GM12801 (cell line): ENCODE measurements around the gene MYF6.

ENCODE experiments used
- TF ChIP-seq, protein P1 (sequence below): IDR thresholded peaks from one replicate; pipeline ENCODE4 v1.5.1; 2011; ENCODE audit warnings: control low read depth; ENCODE audit not compliant: insufficient read length; ENCODE audit errors: extremely low read depth

Gene MYF6

DNA sequence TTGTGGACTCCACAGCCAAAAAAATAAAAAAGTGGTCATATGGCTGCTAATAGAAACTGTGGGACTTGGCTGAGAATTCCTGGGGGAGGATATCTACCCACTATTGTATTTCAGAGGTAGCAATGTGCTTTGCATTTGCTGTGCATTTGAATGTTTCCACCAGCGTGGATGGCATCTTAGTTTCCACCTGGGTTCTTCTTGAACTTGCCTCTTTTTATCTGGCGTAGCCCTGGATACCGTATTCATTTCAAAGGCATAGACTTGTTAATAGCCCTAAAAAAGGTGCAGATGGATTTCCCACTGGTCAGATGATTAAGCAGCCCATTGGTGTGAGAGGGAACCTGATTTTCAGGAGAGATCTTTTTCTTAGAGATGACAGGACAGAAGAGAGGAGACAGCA lies 7.4 kb downstream of the MYF6 start:
- TF ChIP-seq, protein P1, sequence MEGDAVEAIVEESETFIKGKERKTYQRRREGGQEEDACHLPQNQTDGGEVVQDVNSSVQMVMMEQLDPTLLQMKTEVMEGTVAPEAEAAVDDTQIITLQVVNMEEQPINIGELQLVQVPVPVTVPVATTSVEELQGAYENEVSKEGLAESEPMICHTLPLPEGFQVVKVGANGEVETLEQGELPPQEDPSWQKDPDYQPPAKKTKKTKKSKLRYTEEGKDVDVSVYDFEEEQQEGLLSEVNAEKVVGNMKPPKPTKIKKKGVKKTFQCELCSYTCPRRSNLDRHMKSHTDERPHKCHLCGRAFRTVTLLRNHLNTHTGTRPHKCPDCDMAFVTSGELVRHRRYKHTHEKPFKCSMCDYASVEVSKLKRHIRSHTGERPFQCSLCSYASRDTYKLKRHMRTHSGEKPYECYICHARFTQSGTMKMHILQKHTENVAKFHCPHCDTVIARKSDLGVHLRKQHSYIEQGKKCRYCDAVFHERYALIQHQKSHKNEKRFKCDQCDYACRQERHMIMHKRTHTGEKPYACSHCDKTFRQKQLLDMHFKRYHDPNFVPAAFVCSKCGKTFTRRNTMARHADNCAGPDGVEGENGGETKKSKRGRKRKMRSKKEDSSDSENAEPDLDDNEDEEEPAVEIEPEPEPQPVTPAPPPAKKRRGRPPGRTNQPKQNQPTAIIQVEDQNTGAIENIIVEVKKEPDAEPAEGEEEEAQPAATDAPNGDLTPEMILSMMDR: no peak

DNA sequence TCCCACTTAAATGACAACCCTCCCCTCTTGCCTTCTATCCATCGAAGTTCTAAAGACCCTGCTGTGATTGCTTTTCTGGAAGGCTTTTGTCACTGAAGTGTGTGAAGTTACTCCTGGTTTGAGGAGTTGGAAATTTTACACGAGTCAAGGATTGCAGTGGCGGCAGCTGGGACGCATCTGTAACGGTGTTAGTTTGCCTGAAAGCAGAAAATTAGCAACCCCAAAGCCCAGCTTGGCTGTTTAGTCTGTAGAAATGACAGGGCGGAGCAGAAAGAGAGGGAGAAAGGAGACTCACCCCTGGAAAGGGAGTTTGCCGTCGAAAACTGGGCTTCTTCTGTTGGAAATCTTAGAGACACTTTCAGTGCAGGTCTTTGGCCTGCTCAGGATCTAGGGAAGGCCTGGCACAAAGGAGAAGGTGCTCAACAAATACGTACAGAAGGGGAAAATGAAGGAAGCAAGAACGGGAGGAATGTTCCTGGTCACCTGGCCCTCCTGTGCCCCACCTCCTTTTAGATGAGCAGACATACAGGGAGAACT lies 8.3 kb downstream of the MYF6 start:
- TF ChIP-seq, protein P1: no peak

DNA sequence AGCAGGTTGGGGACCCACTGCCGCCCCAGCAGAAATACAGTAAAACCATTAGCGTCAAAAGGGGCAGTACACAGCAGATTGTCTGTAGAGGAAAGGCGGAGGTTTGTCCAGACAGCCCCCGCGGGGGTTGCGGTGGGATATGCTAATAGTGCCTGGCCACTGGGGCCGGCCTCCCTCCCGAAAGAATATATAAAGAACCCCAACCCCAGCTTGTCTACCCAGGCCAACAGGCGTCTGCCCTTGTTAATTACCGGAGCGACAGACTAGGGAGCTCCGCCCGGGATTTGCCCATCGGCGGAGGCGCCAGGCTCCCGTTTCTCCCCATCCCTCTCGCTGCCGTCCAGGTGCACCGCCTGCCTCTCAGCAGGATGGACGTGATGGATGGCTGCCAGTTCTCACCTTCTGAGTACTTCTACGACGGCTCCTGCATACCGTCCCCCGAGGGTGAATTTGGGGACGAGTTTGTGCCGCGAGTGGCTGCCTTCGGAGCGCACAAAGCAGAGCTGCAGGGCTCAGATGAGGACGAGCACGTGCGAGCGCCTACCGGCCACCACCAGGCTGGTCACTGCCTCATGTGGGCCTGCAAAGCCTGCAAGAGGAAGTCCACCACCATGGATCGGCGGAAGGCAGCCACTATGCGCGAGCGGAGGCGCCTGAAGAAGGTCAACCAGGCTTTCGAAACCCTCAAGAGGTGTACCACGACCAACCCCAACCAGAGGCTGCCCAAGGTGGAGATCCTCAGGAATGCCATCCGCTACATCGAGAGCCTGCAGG lies 9.4 kb downstream of the MYF6 start, which contains the start of gene MYF5:
TSS of gene MYF5 (plus strand) at position 217 of the 774 bp plus-strand sequence. CDS start at position 369, 152 bp downstream.
- TF ChIP-seq, protein P1: no peak

DNA sequence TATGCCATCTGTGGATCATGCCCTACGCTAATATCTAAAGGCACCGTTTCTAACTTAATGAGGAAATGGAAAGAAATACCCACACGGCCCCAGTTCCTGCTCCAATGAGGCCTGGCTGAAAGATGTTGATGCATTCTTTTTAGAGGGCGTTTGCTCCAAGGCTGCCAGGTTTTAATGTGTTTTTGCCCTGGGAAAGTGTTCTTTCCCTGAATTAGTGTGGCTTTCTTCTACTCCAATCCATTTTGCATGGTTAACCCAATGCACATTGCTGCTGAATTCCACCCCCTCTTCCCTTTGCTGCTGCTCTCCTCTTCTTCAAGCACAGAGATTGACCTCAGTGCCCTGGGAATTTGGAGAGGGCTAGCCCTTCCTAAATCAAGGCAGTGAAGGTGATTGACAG lies 10.4 kb downstream of the MYF6 start:
- TF ChIP-seq, protein P1: no peak

DNA sequence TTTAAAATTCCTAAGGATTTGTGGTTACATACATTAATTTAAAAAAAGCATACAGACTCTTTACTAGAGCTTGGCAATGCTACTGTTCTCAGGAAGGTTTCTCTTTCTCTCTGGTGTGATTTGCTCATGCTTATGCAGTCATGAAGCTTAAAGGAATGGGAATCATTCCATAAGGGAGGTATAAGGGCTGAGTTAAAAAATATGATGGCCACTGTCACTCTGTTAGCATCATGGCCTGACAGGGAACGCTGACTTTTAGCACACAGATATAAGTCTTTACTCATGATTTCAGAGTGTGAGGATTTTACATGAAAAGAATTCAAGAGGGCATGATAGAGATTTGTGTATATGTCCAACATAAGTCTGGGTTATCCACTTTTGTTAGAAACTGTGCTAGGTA lies 13.1 kb downstream of the MYF6 start:
- TF ChIP-seq, protein P1: no peak

DNA sequence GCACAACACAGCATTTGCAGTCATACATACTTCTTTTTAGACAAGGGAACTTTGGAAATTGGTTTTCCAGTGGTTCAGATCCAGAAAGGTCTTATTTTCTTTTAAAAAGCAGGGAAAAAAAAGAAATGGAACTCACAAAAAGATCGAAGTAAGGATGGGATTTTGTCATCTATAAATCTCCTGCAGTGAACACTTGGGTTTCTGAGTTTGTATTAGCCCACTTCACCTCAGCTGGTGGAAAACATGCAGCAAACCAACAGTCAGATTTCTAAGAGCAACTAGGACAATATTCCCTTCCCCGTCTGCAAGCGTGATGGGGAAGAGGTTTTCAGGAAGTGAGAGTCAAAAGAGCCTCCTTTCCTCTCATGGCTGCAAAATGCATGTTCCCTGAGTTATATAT lies 13.9 kb downstream of the MYF6 start:
- TF ChIP-seq, protein P1: no peak

DNA sequence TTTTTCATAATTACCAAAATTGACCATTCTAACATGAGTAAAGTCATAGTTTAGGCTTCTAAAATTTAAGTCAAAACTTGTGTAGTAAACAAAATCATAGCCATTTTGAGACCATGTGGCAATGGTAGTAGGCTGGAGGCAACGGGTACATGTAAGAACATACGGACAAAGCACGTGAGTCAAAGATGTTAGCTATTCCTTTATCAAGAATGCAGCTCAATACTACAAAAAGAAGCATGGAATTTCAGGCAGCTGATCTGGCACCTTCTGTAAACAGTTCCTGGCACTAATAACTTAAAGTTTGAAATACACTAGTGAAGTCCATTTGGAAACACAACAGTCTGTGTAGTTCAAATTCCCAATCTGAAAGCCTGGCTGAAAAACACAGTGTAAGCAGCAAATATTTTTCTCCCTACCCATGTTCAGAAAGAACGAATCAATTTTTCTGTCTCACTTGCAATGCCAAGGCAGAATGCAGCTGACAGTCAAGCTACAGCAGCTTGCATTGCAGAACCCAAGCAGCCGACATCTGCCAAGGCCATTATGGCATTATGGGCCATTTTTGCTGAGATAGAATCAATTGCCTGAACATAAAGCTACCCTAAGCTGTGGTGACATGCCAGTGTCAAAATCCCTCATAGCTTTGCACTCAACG lies 38.5 kb downstream of the MYF6 start:
- TF ChIP-seq, protein P1: no peak
